Stimulated activated naive B cell treated with anti-CD40 and anti-IgM and Interleukin-4, amounts not matched to agents 10 μg/mL and 1 μg/mL and 100 μg/mL, for 72 hours (primary cell): ENCODE results near the gene APOBEC3B.
A peak's percentile ranks its signal among the peaks of the same experiment; 100 is the strongest.
"Not testable (repeated sequence)": the region's sequence is repeated elsewhere in the genome, so short reads cannot be mapped to it uniquely, and the experiment has no call there.

Experiments used
- ATAC-seq, 2 donors: fragments of 150-1000 bp; cut with Tn5 transposase; replicated peaks; 2 replicates each; pipeline ENCODE4 v1.10.0; 2021; ENCODE audit warnings: moderate library complexity in 1 of 2
- DNase-seq: peaks from one replicate; pipeline ENCODE4 v3.0.0; 2021
- H3K27ac Mint-ChIP-seq: one replicate; pipeline ENCODE4 v1.8.0; 2022; ENCODE audit warnings: mild to moderate bottlenecking, mixed read lengths
- H3K27me3 Mint-ChIP-seq, 2 donors: one replicate each; pipeline ENCODE4 v1.8.0; 2022; ENCODE audit warnings: mixed read lengths in 2 of 2
- H3K36me3 Mint-ChIP-seq, 2 donors: one replicate each; pipeline ENCODE4 v1.8.0; 2022; ENCODE audit warnings: mixed read lengths in 2 of 2, mild to moderate bottlenecking in 1 of 2
- H3K4me1 Mint-ChIP-seq, 2 donors: one replicate each; pipeline ENCODE4 v1.8.0; 2022; ENCODE audit warnings: mixed read lengths in 2 of 2, mild to moderate bottlenecking in 1 of 2
- H3K4me3 Mint-ChIP-seq, 2 donors: one replicate each; pipeline ENCODE4 v1.8.0; 2022; ENCODE audit warnings: mild to moderate bottlenecking in 2 of 2, mixed read lengths in 2 of 2, moderate library complexity in 1 of 2
- H3K9me3 Mint-ChIP-seq, 2 donors: one replicate each; pipeline ENCODE4 v1.8.0; 2022; ENCODE audit warnings: mixed read lengths in 2 of 2, mild to moderate bottlenecking in 1 of 2

APOBEC3B gene

DNA sequence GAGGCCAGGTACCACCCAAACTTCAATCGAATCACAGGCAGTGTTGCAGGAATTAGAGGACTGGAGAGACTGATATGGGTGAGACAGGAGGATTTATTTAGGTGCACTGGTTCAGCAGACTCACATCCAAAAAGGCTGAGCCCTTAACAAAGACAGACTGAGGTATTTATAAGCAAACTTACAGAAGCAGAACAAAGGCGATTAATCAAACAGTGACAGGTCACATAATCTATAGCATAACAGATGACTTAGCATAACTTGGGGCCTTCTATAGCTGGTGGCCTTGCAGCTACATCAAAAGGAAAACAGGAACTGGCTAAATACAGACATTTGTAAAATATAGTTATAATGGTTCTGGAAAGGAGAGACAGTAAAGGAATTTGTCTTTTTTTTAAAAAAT is 2.1 kb downstream of the APOBEC3B start:
- Mint-ChIP-seq H3K27ac (no peak overlapping the region), H3K4me3 (no peak overlapping the region), H3K27me3 (no peaks in the 10 kb centered on the region), H3K9me3 (peaks cover 2 to 4% of the 10 kb centered on the region in 2 donors), H3K36me3 (peaks cover 0 to 4% of the 10 kb centered on the region in 2 donors), H3K4me1 (peaks cover 31 to 34% of the 10 kb centered on the region in 2 donors)
- no peak for ATAC-seq
- DNase-seq, result no peak

DNA sequence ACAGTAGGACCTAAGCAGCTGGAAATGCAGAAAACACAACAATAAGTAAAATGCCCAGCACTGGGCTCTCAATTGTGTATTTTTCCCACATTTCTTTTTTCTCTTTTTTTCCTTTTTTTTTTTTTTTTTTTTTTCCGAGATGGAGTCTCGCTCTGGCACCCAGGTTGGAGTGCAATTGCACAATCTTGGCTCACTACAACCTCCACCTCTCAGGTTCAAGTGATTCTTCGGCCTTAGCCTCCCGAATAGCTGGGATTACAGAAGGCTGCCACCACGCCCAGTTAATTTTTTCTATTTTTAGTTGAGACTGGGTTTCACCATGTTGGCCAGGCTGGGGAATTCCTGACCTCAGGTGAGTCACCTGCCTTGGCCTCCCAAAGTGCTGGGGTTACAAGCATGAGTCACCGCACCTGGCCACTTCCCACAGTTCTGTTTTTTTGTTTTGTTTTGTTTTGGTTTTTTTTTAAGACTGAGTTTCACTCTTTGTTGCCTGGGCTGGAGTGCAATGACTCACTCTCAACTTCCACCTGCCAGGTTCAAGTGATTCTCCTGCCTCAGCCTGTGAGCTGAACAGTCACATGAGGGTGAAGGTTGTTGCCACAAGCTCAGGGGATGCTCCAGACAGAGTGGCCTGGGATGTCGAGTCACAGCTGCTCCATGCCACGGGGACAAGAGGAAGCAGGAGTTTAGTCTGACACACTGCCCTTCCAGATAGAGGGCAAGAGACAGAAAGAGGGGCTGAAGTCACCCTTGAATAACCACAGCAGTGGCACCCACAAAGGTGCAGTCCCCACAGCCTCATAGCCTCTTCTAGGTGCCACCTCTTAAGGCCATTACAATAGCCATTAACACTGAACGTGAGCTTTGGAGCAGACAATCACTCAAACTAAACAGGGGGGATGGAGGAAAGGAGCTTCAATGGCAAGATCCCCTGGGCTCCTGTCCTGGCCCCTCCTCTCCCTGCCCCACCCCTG is 2.9 kb downstream of the APOBEC3B start:
- not testable (repeated sequence) for H3K36me3 Mint-ChIP-seq, H3K27me3 Mint-ChIP-seq, H3K9me3 Mint-ChIP-seq
- Mint-ChIP-seq H3K4me3 (peak overlapping the region; percentile 11 to 37), H3K4me1 (peaks cover 33 to 34% of the 10 kb centered on the region in 2 donors), H3K27ac (peak overlapping the region; percentile 91)
- ATAC-seq (peak; percentile 81 to 83), DNase-seq (peak; percentile 85)

DNA sequence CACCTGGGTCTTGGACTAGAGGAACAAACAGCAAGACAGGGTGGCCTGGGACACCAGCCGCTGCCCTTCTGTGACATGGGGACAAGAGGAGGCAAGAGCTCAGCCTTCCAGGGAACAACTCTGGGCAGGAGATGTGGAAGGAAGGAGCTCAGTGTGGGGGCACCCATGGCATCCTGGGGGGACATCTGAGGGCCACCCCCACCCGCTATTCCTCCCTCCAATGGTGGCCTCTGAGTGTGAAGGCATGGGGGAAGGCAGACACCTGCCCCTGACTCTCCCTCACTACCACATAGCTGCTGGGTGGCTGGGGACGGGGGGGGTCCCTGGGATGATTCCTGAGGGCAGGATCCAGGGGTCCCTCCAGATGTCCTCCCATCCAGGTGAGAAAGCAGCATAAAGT is 4.5 kb downstream of the APOBEC3B start:
- Mint-ChIP-seq H3K27ac (peak overlapping the region; percentile 85), H3K4me3 (peak overlapping the region in 1 of 2 donors; percentile 21), H3K9me3 (peaks cover 2 to 4% of the 10 kb centered on the region in 2 donors), H3K4me1 (peaks cover 29 to 30% of the 10 kb centered on the region in 2 donors), H3K36me3 (peaks cover 0 to 4% of the 10 kb centered on the region in 2 donors), H3K27me3 (no peaks in the 10 kb centered on the region)
- ATAC-seq (no peak), DNase-seq (no peak)

DNA sequence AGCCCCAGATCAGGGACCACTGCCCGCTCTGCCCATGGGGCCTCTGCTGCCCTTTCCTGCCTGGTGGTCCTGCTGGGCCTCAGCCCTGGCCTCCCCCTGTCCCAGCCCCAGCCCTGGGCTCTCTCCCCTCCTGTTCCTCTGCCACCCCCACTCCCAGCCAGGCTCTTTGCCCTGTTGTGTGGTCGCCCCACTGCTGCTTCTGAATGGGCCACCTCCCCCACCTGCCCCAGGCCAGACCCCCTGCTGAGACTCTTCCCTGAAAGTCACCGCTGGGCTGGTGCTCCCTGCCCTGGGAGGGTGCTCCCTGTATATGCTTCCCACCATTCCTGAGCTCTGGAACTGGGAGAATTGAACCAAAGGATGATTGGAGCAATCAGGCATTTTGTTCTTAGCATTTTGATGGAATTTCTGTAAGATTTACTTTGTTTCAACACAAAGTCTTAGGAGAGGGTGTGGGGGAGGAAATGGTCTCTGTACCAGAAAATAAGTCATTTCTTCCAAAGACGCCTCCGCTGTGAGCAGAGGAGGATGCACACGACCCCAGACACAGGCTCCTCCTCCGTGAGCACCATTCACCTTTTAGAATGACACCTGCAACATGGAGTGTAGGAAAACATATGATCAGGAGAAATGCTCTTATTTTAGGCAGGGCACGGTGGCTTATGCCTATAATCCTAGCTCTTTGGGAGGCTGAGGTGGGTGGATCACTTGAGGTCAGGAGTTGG is 5.2 kb downstream of the APOBEC3B start:
- peak overlapping the region; percentile 47 for H3K27ac Mint-ChIP-seq
- ATAC-seq, result no peak

DNA sequence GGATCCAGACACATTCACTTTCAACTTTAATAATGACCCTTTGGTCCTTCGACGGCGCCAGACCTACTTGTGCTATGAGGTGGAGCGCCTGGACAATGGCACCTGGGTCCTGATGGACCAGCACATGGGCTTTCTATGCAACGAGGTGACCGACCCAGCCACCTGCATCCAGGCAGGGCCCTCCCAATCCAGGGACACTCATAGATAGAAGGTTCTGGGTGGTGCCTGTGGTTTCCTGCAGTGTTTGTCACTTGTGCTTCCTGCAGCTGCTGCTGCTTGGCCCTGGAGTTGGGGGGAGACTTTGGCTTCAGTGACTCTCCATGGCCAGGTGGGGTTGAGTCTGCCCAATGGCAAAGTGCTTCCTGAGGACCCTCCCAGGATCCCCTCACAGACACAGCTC is 7.3 kb downstream of the APOBEC3B start:
- Mint-ChIP-seq H3K27me3 (peaks cover 9 to 13% of the 10 kb centered on the region in 2 donors), H3K9me3 (no peaks in the 10 kb centered on the region), H3K4me3 (no peak overlapping the region), H3K4me1 (peaks cover 18 to 21% of the 10 kb centered on the region in 2 donors), H3K27ac (no peak overlapping the region), H3K36me3 (no peaks in the 10 kb centered on the region)
- DNase-seq (no peak), ATAC-seq (no peak)

More for the DNA sequence above, 5.2 kb downstream of the APOBEC3B start:
- Mint-ChIP-seq H3K9me3 (peaks cover 2 to 4% of the 10 kb centered on the region in 2 donors), H3K27me3 (no peaks in the 10 kb centered on the region), H3K36me3 (peaks cover 0 to 4% of the 10 kb centered on the region in 2 donors), H3K4me3 (no peak overlapping the region), H3K4me1 (peaks cover 22 to 23% of the 10 kb centered on the region in 2 donors)
- DNase-seq, result no peak

DNA sequence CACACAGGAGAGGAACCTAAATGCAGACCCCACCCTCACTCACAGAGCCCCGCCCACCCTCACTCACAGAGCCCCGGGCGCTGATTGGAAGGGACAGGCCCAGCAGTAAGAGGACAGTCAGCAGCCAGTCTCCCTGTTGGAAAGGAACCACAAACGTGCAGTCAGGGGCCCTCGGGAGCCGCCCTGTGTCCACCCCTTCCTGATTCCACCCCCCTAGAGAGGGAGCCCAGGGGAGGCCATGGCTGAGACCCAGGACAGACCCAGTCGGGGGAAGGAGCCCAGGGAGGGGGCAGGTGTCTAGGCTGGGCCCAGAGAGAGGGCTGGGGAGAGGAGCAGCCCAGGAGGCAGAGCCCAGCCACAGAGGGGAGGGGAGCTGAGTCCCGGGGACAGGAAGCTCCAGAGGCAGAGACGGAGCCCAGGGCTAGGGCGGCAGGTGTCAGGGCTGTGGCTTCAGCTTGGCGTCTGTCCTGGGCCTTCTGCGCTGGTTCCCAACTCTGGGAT is 10.8 kb downstream of the APOBEC3B start:
- peak in 1 of 2 donors; percentile 33 for ATAC-seq
- not testable (repeated sequence) for DNase-seq, H3K36me3 Mint-ChIP-seq, H3K9me3 Mint-ChIP-seq, H3K4me3 Mint-ChIP-seq, H3K27ac Mint-ChIP-seq
- Mint-ChIP-seq H3K27me3 (peaks cover 21 to 29% of the 10 kb centered on the region in 2 donors), H3K4me1 (peaks cover 5 to 12% of the 10 kb centered on the region in 2 donors)

DNA sequence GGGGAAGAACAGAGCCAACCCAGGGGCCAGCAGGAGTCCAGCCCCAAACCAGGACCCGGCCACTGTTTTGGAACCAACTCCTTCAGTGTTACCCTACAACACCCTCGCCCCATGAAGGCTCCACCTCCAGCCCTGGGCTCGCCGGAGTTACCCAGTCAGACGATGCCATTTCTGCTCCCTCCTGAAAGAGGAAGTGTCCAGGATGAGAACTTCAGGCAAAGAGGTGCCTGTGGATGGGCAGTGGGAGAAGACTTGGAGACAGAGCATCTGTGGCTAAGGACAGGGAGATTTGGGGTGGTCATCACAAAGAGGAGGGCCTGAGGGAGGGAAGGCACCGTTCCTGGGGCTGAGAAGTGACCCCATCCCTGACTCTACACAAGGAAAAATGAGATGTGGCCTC is 14.0 kb downstream of the APOBEC3B start:
- Mint-ChIP-seq H3K4me1 (peaks cover 5 to 10% of the 10 kb centered on the region in 2 donors), H3K27me3 (peaks cover 29 to 34% of the 10 kb centered on the region in 2 donors), H3K9me3 (peaks cover 3 to 7% of the 10 kb centered on the region in 2 donors), H3K4me3 (no peak overlapping the region), H3K27ac (no peak overlapping the region), H3K36me3 (peaks cover 2 to 4% of the 10 kb centered on the region in 2 donors)
- ATAC-seq, result no peak
- DNase-seq, result no peak

DNA sequence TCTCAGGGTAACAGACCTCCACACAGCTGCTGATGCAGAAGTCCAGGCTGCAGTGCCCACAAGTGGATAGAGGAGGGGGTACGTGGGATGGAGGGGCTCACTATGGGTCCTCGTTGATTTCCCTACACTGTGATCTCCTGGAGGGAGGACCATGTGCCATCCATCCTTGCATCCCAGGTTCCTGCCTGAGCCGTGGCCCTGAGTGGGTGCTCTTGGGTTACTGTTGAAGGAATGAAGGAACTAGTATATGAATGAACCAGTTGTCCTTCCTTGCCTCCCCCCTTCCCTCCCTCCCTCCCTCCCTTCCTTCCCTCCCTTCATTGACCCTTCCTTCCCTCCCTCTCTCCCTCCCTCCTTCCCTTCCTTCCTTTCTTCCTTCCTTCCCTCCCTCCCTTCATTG is 15.4 kb downstream of the APOBEC3B start:
- H3K9me3 Mint-ChIP-seq, result peaks cover 3 to 7% of the 10 kb centered on the region in 2 donors
- ATAC-seq (no peak), DNase-seq (no peak)
- H3K36me3 Mint-ChIP-seq, result peaks cover 2 to 4% of the 10 kb centered on the region in 2 donors
- H3K27ac Mint-ChIP-seq, result no peak overlapping the region
- peaks cover 5 to 10% of the 10 kb centered on the region in 2 donors for H3K4me1 Mint-ChIP-seq
- H3K4me3 Mint-ChIP-seq, result no peak overlapping the region
- peaks cover 29 to 34% of the 10 kb centered on the region in 2 donors for H3K27me3 Mint-ChIP-seq

DNA sequence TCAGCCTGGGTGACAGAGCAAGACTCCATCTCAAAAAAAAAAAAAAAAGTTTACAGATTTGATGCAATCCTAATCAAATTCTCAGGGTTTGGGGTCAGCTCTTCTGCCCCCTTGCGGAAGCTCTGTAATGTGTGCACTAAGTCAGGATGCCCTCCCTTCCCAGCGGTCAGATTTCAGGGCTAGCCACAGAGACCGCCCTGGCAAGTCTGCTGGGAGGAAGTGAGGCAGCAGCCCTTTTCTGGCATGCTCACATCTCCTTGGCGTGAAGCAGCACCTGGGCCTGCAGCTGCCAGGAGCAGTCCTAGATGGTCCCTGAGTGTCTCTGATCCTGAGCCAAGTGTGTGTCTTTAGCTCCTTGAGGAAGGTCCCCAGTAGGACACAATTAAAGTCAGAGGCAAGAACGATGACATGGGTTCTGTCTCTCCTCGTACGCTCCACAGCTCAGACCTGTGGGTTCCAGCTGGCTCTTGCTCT is 21.1 kb downstream of the APOBEC3B start:
- peaks cover 5% of the 10 kb centered on the region in 2 donors for H3K27me3 Mint-ChIP-seq
- peaks cover 0 to under 1% of the 10 kb centered on the region in 2 donors for H3K36me3 Mint-ChIP-seq
- H3K9me3 Mint-ChIP-seq, result no peaks in the 10 kb centered on the region
- H3K4me3 Mint-ChIP-seq, result no peak overlapping the region
- H3K4me1 Mint-ChIP-seq, result peaks cover 5 to 16% of the 10 kb centered on the region in 2 donors
- peak; percentile 97 to 99 for ATAC-seq
- H3K27ac Mint-ChIP-seq, result peak overlapping the region; percentile 7
- DNase-seq, result peak; percentile 68

DNA sequence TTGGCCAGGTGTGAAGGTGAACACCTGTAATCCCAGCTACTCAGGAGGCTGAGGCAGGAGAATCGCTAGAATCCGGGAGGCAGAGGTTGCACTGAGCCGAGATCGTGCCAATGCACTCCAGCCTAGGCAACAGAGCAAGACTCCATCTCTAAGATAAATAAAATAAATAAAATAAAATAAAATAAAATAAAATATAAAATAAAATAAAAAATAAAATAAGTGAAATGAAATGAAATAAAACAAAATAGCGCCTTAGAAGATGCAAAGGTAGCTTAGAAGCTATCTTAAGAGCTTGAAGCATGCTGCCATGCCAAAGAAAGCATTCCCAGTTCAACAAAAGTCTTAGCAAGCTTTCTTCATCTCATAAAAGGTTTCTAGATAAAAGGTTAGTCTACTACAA is 25.0 kb downstream of the APOBEC3B start:
- peaks cover 12 to 33% of the 10 kb centered on the region in 2 donors for H3K4me1 Mint-ChIP-seq
- no peaks in the 10 kb centered on the region for H3K9me3 Mint-ChIP-seq
- H3K27me3 Mint-ChIP-seq, result no peaks in the 10 kb centered on the region
- H3K27ac Mint-ChIP-seq, result no peak overlapping the region
- H3K4me3 Mint-ChIP-seq, result no peak overlapping the region
- ATAC-seq (no peak), DNase-seq (no peak)
- H3K36me3 Mint-ChIP-seq, result no peaks in the 10 kb centered on the region

DNA sequence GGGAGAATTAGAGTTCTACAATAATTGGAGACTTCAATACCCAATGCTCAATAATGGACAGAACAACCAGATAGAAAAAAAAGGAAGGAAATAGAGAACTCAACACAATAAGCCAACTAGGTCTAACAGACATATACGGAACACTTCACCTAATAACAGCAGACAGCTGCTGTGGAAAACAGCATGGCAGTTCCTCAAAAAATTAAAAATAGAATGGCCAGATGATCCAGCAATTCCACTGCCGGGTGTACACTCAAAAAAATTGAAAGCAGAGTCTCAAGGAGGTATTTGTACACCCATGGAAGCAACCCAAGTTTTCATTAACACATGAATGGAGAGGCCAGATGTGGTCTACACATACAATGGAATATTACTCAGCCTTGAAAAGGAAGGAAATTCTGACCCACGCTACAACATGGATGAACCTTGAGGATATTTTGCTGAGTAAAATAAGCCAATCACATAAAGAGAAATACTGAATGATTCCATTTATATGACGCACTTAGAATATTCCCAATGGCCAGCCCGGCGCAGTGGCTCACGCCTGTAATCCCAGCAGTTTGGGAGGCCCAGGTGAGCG is 26.2 kb downstream of the APOBEC3B start:
- H3K27ac Mint-ChIP-seq, ATAC-seq, DNase-seq, H3K27me3 Mint-ChIP-seq, H3K4me3 Mint-ChIP-seq, H3K36me3 Mint-ChIP-seq, H3K9me3 Mint-ChIP-seq: not testable (repeated sequence)
- peaks cover 14 to 37% of the 10 kb centered on the region in 2 donors for H3K4me1 Mint-ChIP-seq

DNA sequence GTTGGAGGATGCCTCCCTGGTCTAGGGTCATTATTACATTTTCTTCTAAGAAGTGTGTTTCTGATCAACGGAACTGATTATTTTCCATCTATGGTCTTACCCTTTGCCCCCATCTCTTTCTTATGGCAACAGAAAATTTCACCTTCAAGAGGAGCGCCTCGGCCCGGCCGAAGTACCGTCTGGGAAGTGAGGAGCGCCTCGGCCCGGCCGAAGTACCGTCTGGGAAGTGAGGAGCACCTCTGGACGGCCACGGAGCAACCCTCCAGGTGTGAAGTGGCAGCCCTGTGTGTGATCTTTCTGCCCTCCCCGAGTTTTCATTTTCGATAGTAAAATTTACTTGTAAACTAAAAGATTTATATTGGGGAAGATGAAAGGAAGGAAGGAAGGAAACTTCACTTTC is 28.8 kb downstream of the APOBEC3B start:
- Mint-ChIP-seq H3K4me1 (peaks cover 20 to 52% of the 10 kb centered on the region in 2 donors), H3K4me3 (peak overlapping the region in 1 of 2 donors; percentile 5), H3K27me3 (no peaks in the 10 kb centered on the region), H3K9me3 (no peaks in the 10 kb centered on the region), H3K27ac (no peak overlapping the region), H3K36me3 (peaks cover 4% of the 10 kb centered on the region in 2 donors)
- ATAC-seq (no peak), DNase-seq (no peak)

DNA sequence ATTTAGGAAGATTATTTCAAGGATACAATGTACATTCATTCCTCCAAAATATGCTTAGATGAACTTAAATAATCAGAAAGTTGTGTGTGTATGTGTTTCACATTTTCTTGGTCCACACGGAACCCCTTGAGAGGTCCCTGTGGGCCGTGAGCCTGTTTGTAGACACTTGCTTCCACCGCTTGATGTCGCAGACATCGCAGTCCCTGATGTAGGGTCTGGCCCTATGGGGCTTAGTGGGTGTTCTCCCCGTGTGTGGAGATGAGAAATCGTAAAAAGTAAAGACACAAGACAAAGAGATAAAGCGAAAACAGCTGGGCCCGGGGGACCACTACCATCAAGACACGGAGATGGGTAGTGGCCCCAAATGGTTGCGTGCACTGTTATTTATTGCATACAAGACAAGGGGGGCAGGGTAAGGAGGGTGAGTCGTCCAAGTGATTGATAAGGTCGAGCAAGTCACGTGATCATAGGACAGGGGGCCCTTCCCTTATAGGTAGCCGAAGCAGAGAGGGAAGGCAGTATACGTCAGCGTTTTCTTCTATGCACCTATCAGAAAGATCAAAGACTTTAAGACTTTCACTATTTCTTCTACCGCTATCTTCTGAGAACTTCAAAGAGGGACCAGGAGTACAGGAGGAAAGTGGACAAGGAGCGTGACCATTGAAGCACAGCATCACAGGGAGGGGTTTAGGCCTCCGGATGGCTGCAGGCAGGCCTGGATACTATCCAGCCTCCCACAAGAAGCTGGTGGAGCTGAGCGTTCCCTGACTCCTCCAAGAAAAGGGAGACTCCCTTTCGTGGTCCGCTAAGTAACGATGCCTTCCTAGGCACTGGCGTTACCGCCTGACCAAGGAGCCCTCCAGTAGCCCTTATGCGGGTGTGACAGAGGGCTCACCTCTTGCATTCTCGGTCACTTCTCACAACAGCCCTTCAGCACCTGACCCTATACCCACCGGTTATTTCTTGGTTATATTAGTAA is 30.7 kb downstream of the APOBEC3B start:
- H3K27me3 Mint-ChIP-seq, result no peaks in the 10 kb centered on the region
- H3K4me1 Mint-ChIP-seq, result peaks cover 28 to 64% of the 10 kb centered on the region in 2 donors
- no peak overlapping the region for H3K4me3 Mint-ChIP-seq
- H3K27ac Mint-ChIP-seq, result peak overlapping the region; percentile 42
- no peaks in the 10 kb centered on the region for H3K9me3 Mint-ChIP-seq
- ATAC-seq, result no peak
- no peak for DNase-seq
- peaks cover 12 to 13% of the 10 kb centered on the region in 2 donors for H3K36me3 Mint-ChIP-seq
